Endothelial cell of umbilical vein (primary cell): ENCODE data around the gene ZNF341. TPM values are rescaled to one million over a fixed set of nuclear protein-coding genes. Genes with fewer than 3 reads are reported as not detected.

Experiments
- BruUV-seq: library from RNA; stranded (reverse); fragments of 400-500 nt; replicated peaks from 2 replicates; lab custom pipeline; 2021; lab: Mats Ljungman, UMichigan
- CTCF ChIA-PET: fragments of 300-600, 350-600 bp; sonication (Branson Sonifier 250); formaldehyde crosslinking; loops from one replicate; lab custom pipeline; 2021; ENCODE audit warnings: antibody characterized with exemption, inconsistent platforms; lab: Charles Lee
- POLR2A ChIA-PET: fragments of 300-600, 350-600 bp; sonication (Branson Sonifier 250); formaldehyde crosslinking; loops from one replicate; lab custom pipeline; 2021; ENCODE audit warnings: antibody characterized with exemption, inconsistent platforms; lab: Charles Lee
- DNase-seq: peaks from one replicate; pipeline ENCODE4 v3.0.0-alpha.2; 2011; ENCODE audit warnings: low read depth, low spot score
- FAIRE-seq: peaks from 2 replicates; lab custom pipeline; 2011; peaks lifted over from hg19 to GRCh38; lab: Jason Lieb, UNC
- H2AFZ ChIP-seq: 2 replicates; pipeline ENCODE4 v1.6.0; 2012; ENCODE audit warnings: low read depth, low read length, control low read depth, inconsistent platforms
- H3K27ac ChIP-seq: 2 replicates; pipeline ENCODE4 v1.5.1; 2011; ENCODE audit warnings: low read depth, mild to moderate bottlenecking, control low read depth, low read length, moderate library complexity; ENCODE audit not compliant: insufficient read depth
- H3K27me3 ChIP-seq, 2 experiments: 2 replicates each; pipeline versions ENCODE4 v1.6.0 to v1.6.1; 2011; ENCODE audit warnings: low read length in 2 of 2, mixed read lengths in 1 of 2; ENCODE audit not compliant: control insufficient read depth in 2 of 2, insufficient read depth in 2 of 2
- H3K36me3 ChIP-seq, 2 experiments: 2 replicates in 1 of 2; 3 replicates in 1 of 2; pipeline ENCODE4 v1.5.1; 2011; ENCODE audit warnings: low read length in 2 of 2, mild to moderate bottlenecking in 1 of 2, moderate library complexity in 1 of 2; ENCODE audit not compliant: control insufficient read depth in 2 of 2, insufficient read depth in 2 of 2; ENCODE audit errors: extremely low read depth in 1 of 2
- H3K4me1 ChIP-seq: 3 replicates; pipeline ENCODE4 v1.5.1; 2011; ENCODE audit warnings: mild to moderate bottlenecking, low read length; ENCODE audit not compliant: control insufficient read depth, insufficient read depth; ENCODE audit errors: extremely low read depth
- H3K4me2 ChIP-seq: 2 replicates; pipeline ENCODE4 v1.6.1; 2011; ENCODE audit warnings: low read length, control low read depth, mixed read lengths; ENCODE audit not compliant: insufficient read depth
- H3K4me3 ChIP-seq, 3 experiments: fragments of 200-600 bp in 1 of 3; sonication (generic), shearing (Covaris generic) in 1 of 3; replicated peaks in 1 of 3; 2 replicates each; pipeline ENCODE4 v1.5.1; 2011 to 2016; ENCODE audit warnings: control low read depth in 3 of 3, low read length in 3 of 3, mild to moderate bottlenecking in 2 of 3, inconsistent platforms in 1 of 3, low read depth in 1 of 3, moderate library complexity in 1 of 3; ENCODE audit not compliant: insufficient read depth in 1 of 3
- H3K79me2 ChIP-seq: 2 replicates; pipeline ENCODE4 v1.6.0; 2012; ENCODE audit warnings: low read length, inconsistent platforms; ENCODE audit not compliant: control insufficient read depth, insufficient read depth
- H3K9ac ChIP-seq: replicated peaks from 2 replicates; pipeline ENCODE3; 2011; ENCODE audit warnings: low read length, control low read depth; ENCODE audit not compliant: insufficient read depth; ENCODE audit errors: extremely low read depth
- H3K9me1 ChIP-seq: replicated peaks from 3 replicates; pipeline ENCODE4 v1.6.0; 2011; ENCODE audit warnings: mild to moderate bottlenecking, low read length; ENCODE audit not compliant: control insufficient read depth, insufficient read depth; ENCODE audit errors: extremely low read depth
- H3K9me3 ChIP-seq: replicated peaks from 2 replicates; pipeline ENCODE4 v1.5.1; 2012; ENCODE audit warnings: low read length, inconsistent platforms; ENCODE audit not compliant: control insufficient read depth, insufficient read depth
- H4K20me1 ChIP-seq: replicated peaks from 2 replicates; pipeline ENCODE3; 2011; ENCODE audit warnings: mild to moderate bottlenecking, low read length; ENCODE audit not compliant: control insufficient read depth, insufficient read depth; ENCODE audit errors: extremely low read depth
- CTCF ChIP-seq, 2 donors: IDR thresholded peaks; 1 replicate in 1 of 2; 2 replicates in 1 of 2; pipeline ENCODE4 v1.5.1; 2011; ENCODE audit warnings: low read length in 2 of 2, mild to moderate bottlenecking in 2 of 2, moderate library complexity in 2 of 2, control low read depth in 1 of 2, inconsistent platforms in 1 of 2, low read depth in 1 of 2; ENCODE audit not compliant: insufficient read depth in 1 of 2; ENCODE audit errors: extremely low read depth in 1 of 2
- EZH2 ChIP-seq: IDR thresholded peaks from 2 replicates; pipeline ENCODE4 v1.6.1; 2012; ENCODE audit warnings: borderline replicate concordance, low read depth, mild to moderate bottlenecking, moderate library complexity, low read length, inconsistent platforms; ENCODE audit not compliant: severe bottlenecking
- FOS ChIP-seq: IDR thresholded peaks from 2 replicates; pipeline ENCODE4 v1.6.1; 2011; ENCODE audit warnings: mild to moderate bottlenecking, low read length, moderate library complexity, borderline replicate concordance; ENCODE audit not compliant: insufficient read depth
- GATA2 ChIP-seq: IDR thresholded peaks from 2 replicates; pipeline ENCODE4 v1.7.0; 2011; ENCODE audit warnings: low read depth, mild to moderate bottlenecking, moderate library complexity, mixed read lengths, low read length; ENCODE audit not compliant: insufficient read length, insufficient read depth
- JUN ChIP-seq: IDR thresholded peaks from 2 replicates; pipeline ENCODE4 v1.6.1; 2011; ENCODE audit warnings: borderline replicate concordance, low read depth; ENCODE audit not compliant: insufficient read length, insufficient read depth
- MAX ChIP-seq: IDR thresholded peaks from 2 replicates; pipeline ENCODE4 v1.6.1; 2011; ENCODE audit not compliant: insufficient read depth, insufficient read length
- MYC ChIP-seq: IDR thresholded peaks from one replicate; pipeline ENCODE4 v1.6.1; 2011; ENCODE audit warnings: mild to moderate bottlenecking, low read depth, low read length
- POLR2A ChIP-seq: IDR thresholded peaks from 2 replicates; pipeline ENCODE4 v1.6.1; 2012; ENCODE audit warnings: low read depth, mild to moderate bottlenecking, control low read depth, low read length
- POLR2AphosphoS5 ChIP-seq: IDR thresholded peaks from 2 replicates; pipeline ENCODE4 v1.6.1; 2012; ENCODE audit warnings: low read depth, mild to moderate bottlenecking, control low read depth, low read length, moderate library complexity; ENCODE audit not compliant: insufficient read depth
- dilution Hi-C: fragments of 300-500 bp; cut with MboI; formaldehyde crosslinking; loops from one replicate; pipeline ENCODE4 v1.15.0; 2019; ENCODE audit warnings: low sequenced_read_pairs; ENCODE audit not compliant: extremely low pct_ligation_motif_present
- intact Hi-C: fragments of 100-400 bp; cut with micrococcal nuclease; formaldehyde crosslinking; loops from one replicate; pipeline ENCODE4 v1.10.0; 2022
- polyA plus RNA-seq, 4 experiments: library from polyadenylated mRNA; depleted of rRNA in 3 of 4; stranded (reverse) in 3 of 4; unstranded in 1 of 4; fragments of >200 nt; gene quantifications; 2 replicates each; pipeline versions ENCODE4 v1.2.1 to v1.2.3, GENCODE V29; 2011 to 2012; ENCODE audit warnings: missing spikeins in 1 of 4
- total RNA-seq: library from RNA; stranded (reverse); gene quantifications from 2 replicates; pipeline ENCODE4 v1.2.3, GENCODE V29; 2021

The ZNF341 gene
- total and polyA plus RNA-seq, 2 donors (not counting 3 experiments of a cell fraction or from before 2014, with no cell fraction given) = 4.9 TPM

- CTCF ChIA-PET = no interaction called here
- H3K27me3 ChIP-seq = no peaks in the 10 kb centered on the region
- FAIRE-seq (no peak), DNase-seq (no peak)
- TF ChIP-seq GATA2 = no peak
- TF ChIP-seq MYC = no peak
- no peak for TF ChIP-seq MAX
- no peak for TF ChIP-seq JUN
- TF ChIP-seq CTCF (IDR thresholded peaks at IDR 0.05; ENCODE audit: extremely low read depth in 1 of 2, insufficient read depth in 1 of 2, low read depth in 1 of 2, low read length in 2 of 2) = no peak
- no peak for TF ChIP-seq FOS
- TF ChIP-seq POLR2A = no peak
- no peak for TF ChIP-seq POLR2AphosphoS5
- TF ChIP-seq EZH2 = no peak
- dilution Hi-C loops = no loop called here
- H3K9me3 ChIP-seq = no peaks in the 10 kb centered on the region
- peaks cover 0 to 1% of the 10 kb centered on the region in 2 experiments for H3K36me3 ChIP-seq
- no peaks in the 10 kb centered on the region for H3K9me1 ChIP-seq
- POLR2A ChIA-PET = no interaction called here
- H3K79me2 ChIP-seq = no peaks in the 10 kb centered on the region
- H3K4me1 ChIP-seq = no peaks in the 10 kb centered on the region
- intact Hi-C loops = no loop called here
- H3K9ac ChIP-seq = no peak overlapping the region
- no peak overlapping the region for H2AFZ ChIP-seq
- H3K4me2 ChIP-seq = no peak overlapping the region
- no TSS peak for BruUV-seq
- no peak overlapping the region for H3K27ac ChIP-seq
- no peaks in the 10 kb centered on the region for H4K20me1 ChIP-seq
- H3K4me3 ChIP-seq = no peak overlapping the region
Observed at GRCh38 chr20:33765099-33765498, 33.3 kb downstream of the ZNF341 start.
